Thymus (tissue), 11 donors: Measurements from ENCODE around the gene ARHGAP15. TPM values are rescaled to one million over a fixed set of nuclear protein-coding genes. Genes with fewer than 3 reads are reported as not detected.
A peak's percentile ranks its signal among the peaks of the same experiment; 100 is the strongest.

Experiments
- DNase-seq, 9 donors: peaks; one replicate each; pipeline ENCODE4 v3.0.0-alpha.2; 2013; ENCODE audit warnings: low spot score in 9 of 9, low read depth in 6 of 9, missing footprints in 1 of 9
- H3K27ac ChIP-seq, 2 donors: one replicate each; pipeline ENCODE4 v1.5.1; 2013; ENCODE audit warnings: control low read depth in 1 of 2, low read depth in 1 of 2, low read length in 1 of 2, mild to moderate bottlenecking in 1 of 2, moderate library complexity in 1 of 2
- H3K27me3 ChIP-seq, 2 donors: one replicate each; pipeline ENCODE4 v1.5.1; 2013; ENCODE audit warnings: low read length in 1 of 2; ENCODE audit not compliant: control insufficient read depth in 2 of 2, insufficient read depth in 1 of 2
- H3K36me3 ChIP-seq, 2 donors: one replicate each; pipeline ENCODE4 v1.5.1; 2013; ENCODE audit warnings: low read length in 1 of 2, mild to moderate bottlenecking in 1 of 2, moderate library complexity in 1 of 2; ENCODE audit not compliant: control insufficient read depth in 2 of 2, insufficient read depth in 2 of 2
- H3K4me1 ChIP-seq, 2 donors: one replicate each; pipeline ENCODE4 v1.5.1; 2013; ENCODE audit warnings: low read length in 2 of 2; ENCODE audit not compliant: control insufficient read depth in 2 of 2, insufficient read depth in 2 of 2
- H3K4me3 ChIP-seq, 2 donors: one replicate each; pipeline ENCODE4 v1.5.1; 2013; ENCODE audit warnings: low read length in 2 of 2, control low read depth in 1 of 2, mild to moderate bottlenecking in 1 of 2
- H3K9me3 ChIP-seq, 2 donors: one replicate each; pipeline ENCODE4 v1.5.1; 2013; ENCODE audit warnings: low read length in 1 of 2, mild to moderate bottlenecking in 1 of 2; ENCODE audit not compliant: control insufficient read depth in 2 of 2, insufficient read depth in 1 of 2
- WGBS: extraction: QIAGEN DNeasy Blood & Tissue Kit; methylation state at CpG from one replicate; pipeline ENCODE4 v1.1.7; 2013; 5-methylcytosine and 5-hydroxymethylcytosine counted together
- polyA plus RNA-seq: library from polyadenylated mRNA; stranded (reverse); fragments of 200-250 nt; gene quantifications from one replicate; pipeline ENCODE4 v1.2.3, GENCODE V29; 2013
- total RNA-seq: library from RNA; stranded (reverse); fragments of 120-200 nt; gene quantifications from one replicate; pipeline ENCODE4 v1.2.4, GENCODE V29; 2013
- donor health status: healthy.

ARHGAP15 gene
- total and polyA plus RNA-seq, 2 donors, result 55.8 to 182 TPM

- WGBS, result 98% methylated on average over 3 of the region's 3 CpGs
These were observed 281.1 kb downstream of the ARHGAP15 start for GRCh38 chr2:143410082-143410897.

GRCh38 chr2:143415571-143415970 lies 286.4 kb downstream of the ARHGAP15 start:
- DNase-seq, result no peak
- Histone ChIP-seq H3K36me3 (no peaks in the 10 kb centered on the region), H3K27ac (no peak overlapping the region), H3K4me3 (no peak overlapping the region), H3K9me3 (no peaks in the 10 kb centered on the region), H3K4me1 (no peaks in the 10 kb centered on the region), H3K27me3 (no peaks in the 10 kb centered on the region)
- 98% methylated on average over 4 of the region's 4 CpGs for WGBS

More at GRCh38 chr2:143410082-143410897, 281.1 kb downstream of the ARHGAP15 start:
- Histone ChIP-seq H3K4me3 (no peak overlapping the region), H3K36me3 (no peaks in the 10 kb centered on the region), H3K9me3 (no peaks in the 10 kb centered on the region), H3K4me1 (no peaks in the 10 kb centered on the region), H3K27me3 (no peaks in the 10 kb centered on the region), H3K27ac (no peak overlapping the region)
- no peak for DNase-seq

- Histone ChIP-seq H3K27ac (no peak overlapping the region), H3K4me1 (no peaks in the 10 kb centered on the region), H3K4me3 (no peak overlapping the region), H3K27me3 (no peaks in the 10 kb centered on the region), H3K9me3 (no peaks in the 10 kb centered on the region), H3K36me3 (no peaks in the 10 kb centered on the region)
- WGBS, result 95% methylated on average over 2 of the region's 2 CpGs
- no peak for DNase-seq
These were observed 288.2 kb downstream of the ARHGAP15 start for GRCh38 chr2:143417428-143417827.

GRCh38 chr2:143420313-143420712 lies 291.1 kb downstream of the ARHGAP15 start:
- Histone ChIP-seq H3K4me3 (no peak overlapping the region), H3K27me3 (no peaks in the 10 kb centered on the region), H3K27ac (no peak overlapping the region), H3K36me3 (no peaks in the 10 kb centered on the region), H3K9me3 (no peaks in the 10 kb centered on the region), H3K4me1 (no peaks in the 10 kb centered on the region)
- WGBS, result 66% methylated on average over 3 of the region's 3 CpGs
- DNase-seq, result no peak

- peaks cover 0 to 4% of the 10 kb centered on the region in 2 donors for H3K36me3 ChIP-seq
- 35% methylated on average over 3 of the region's 3 CpGs for WGBS
- no peaks in the 10 kb centered on the region for H3K9me3 ChIP-seq
- no peak overlapping the region for H3K27ac ChIP-seq
- peak in 2 of 9 donors; percentile 12 to 18 for DNase-seq
- no peak overlapping the region for H3K4me3 ChIP-seq
- H3K4me1 ChIP-seq, result no peaks in the 10 kb centered on the region
- no peaks in the 10 kb centered on the region for H3K27me3 ChIP-seq
These were observed 293.5 kb downstream of the ARHGAP15 start for GRCh38 chr2:143422681-143423080.

GRCh38 chr2:143425896-143426295 lies 296.7 kb downstream of the ARHGAP15 start:
- no peaks in the 10 kb centered on the region for H3K27me3 ChIP-seq
- H3K36me3 ChIP-seq, result peaks cover 0 to 4% of the 10 kb centered on the region in 2 donors
- 99% methylated on average over 1 of the region's 1 CpG for WGBS
- H3K27ac ChIP-seq, result no peak overlapping the region
- H3K4me1 ChIP-seq, result no peaks in the 10 kb centered on the region
- no peak for DNase-seq
- no peak overlapping the region for H3K4me3 ChIP-seq
- no peaks in the 10 kb centered on the region for H3K9me3 ChIP-seq

- Histone ChIP-seq H3K4me3 (no peak overlapping the region), H3K9me3 (no peaks in the 10 kb centered on the region), H3K27ac (no peak overlapping the region), H3K27me3 (no peaks in the 10 kb centered on the region), H3K36me3 (peaks cover 0 to 4% of the 10 kb centered on the region in 2 donors), H3K4me1 (no peaks in the 10 kb centered on the region)
- 98% methylated on average over 4 of the region's 4 CpGs for WGBS
- no peak for DNase-seq
These were observed 297.1 kb downstream of the ARHGAP15 start for GRCh38 chr2:143426296-143426695.

GRCh38 chr2:143428700-143429099 lies 299.5 kb downstream of the ARHGAP15 start:
- 92% methylated on average over 1 of the region's 1 CpG for WGBS
- no peak for DNase-seq
- H3K4me1 ChIP-seq, result no peaks in the 10 kb centered on the region
- peaks cover 0 to 4% of the 10 kb centered on the region in 2 donors for H3K36me3 ChIP-seq
- no peak overlapping the region for H3K27ac ChIP-seq
- no peak overlapping the region for H3K4me3 ChIP-seq
- H3K27me3 ChIP-seq, result no peaks in the 10 kb centered on the region
- no peaks in the 10 kb centered on the region for H3K9me3 ChIP-seq

GRCh38 chr2:143429932-143430679 lies 300.9 kb downstream of the ARHGAP15 start:
- no peaks in the 10 kb centered on the region for H3K4me1 ChIP-seq
- H3K27me3 ChIP-seq, result no peaks in the 10 kb centered on the region
- no peak overlapping the region for H3K27ac ChIP-seq
- WGBS, result 94% methylated on average over 1 of the region's 1 CpG
- no peak overlapping the region for H3K4me3 ChIP-seq
- peaks cover 0 to 4% of the 10 kb centered on the region in 2 donors for H3K36me3 ChIP-seq
- H3K9me3 ChIP-seq, result no peaks in the 10 kb centered on the region
- DNase-seq, result no peak
